PFSK-1 (cell line): ENCODE measurements around the gene UBASH3A.

Experiments
- FOXP2 ChIP-seq: optimal IDR thresholded peaks from 2 replicates; pipeline ENCODE3; 2011; ENCODE audit warnings: borderline replicate concordance, control low read depth, inconsistent platforms; ENCODE audit not compliant: insufficient read depth; ENCODE audit errors: extremely low read length, extremely low read depth
- POLR2AphosphoS5 ChIP-seq: IDR thresholded peaks from 2 replicates; pipeline ENCODE4 v1.6.1; 2012; ENCODE audit warnings: low read depth, mild to moderate bottlenecking, control low read depth, low read length, moderate library complexity
- REST ChIP-seq, 2 experiments: IDR thresholded peaks; 2 replicates each; pipeline versions ENCODE4 v1.6.1 to v1.8.0; 2011 to 2012; ENCODE audit warnings: low read depth in 2 of 2, low read length in 2 of 2, control low read depth in 1 of 2, inconsistent platforms in 1 of 2, mild to moderate bottlenecking in 1 of 2, moderate library complexity in 1 of 2; ENCODE audit not compliant: insufficient read depth in 1 of 2
- SIN3A ChIP-seq: IDR thresholded peaks from 2 replicates; pipeline ENCODE4 v1.6.1; 2012; ENCODE audit warnings: mild to moderate bottlenecking, low read length, moderate library complexity, borderline replicate concordance; ENCODE audit not compliant: insufficient read depth
- TAF1 ChIP-seq: IDR thresholded peaks from 2 replicates; pipeline ENCODE4 v1.6.1; 2012; ENCODE audit warnings: low read length, control low read depth, borderline replicate concordance; ENCODE audit not compliant: insufficient read depth

DNA sequence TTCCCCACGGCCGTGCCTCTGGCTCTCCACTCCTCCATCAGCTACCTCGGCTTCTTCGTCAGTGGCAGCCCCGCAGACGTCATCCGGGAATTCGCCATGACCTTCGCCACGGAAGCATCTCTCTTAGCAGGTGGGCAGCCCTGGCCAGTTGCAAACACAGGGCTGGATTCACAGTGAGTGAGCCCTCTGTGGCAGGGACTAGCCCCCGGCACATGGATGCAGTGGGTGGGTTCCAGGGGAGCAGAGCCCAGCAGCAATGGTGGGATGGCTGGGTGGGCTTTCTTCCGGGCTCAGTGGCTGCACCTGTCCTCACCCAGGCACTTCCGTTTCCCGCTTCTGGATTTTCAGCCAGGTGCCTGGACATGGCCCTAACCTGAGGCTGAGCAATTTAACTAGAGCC lies 9.4 kb downstream of the UBASH3A start:
- TF ChIP-seq POLR2AphosphoS5 = no peak
- no peak for TF ChIP-seq REST (IDR thresholded peaks at IDR 0.05; ENCODE audit: insufficient read depth in 1 of 2, low read depth in 2 of 2, low read length in 2 of 2)
- no peak for TF ChIP-seq FOXP2
- TF ChIP-seq SIN3A = no peak
- no peak for TF ChIP-seq TAF1
